Activated T-cell treated with anti-CD3 and anti-CD28 coated beads for 48 hours (primary cell): ENCODE measurements around the gene ZFYVE28.
"Not testable (repeated sequence)": the region's sequence is repeated elsewhere in the genome, so short reads cannot be mapped to it uniquely, and the experiment has no call there.

ENCODE experiments used
- DNase-seq: peaks from one replicate; pipeline ENCODE4 v3.0.0-alpha.2; 2020; ENCODE audit warnings: low read depth

The ZFYVE28 gene

GRCh38 chr4:2446656-2447564 lies 28.5 kb upstream of the ZFYVE28 start:
- no peak for DNase-seq

GRCh38 chr4:2445571-2445970 lies 27.1 kb upstream of the ZFYVE28 start:
- no peak for DNase-seq

- no peak for DNase-seq
These were observed 26.7 kb upstream of the ZFYVE28 start for GRCh38 chr4:2445130-2445529.

- DNase-seq, result no peak
These were observed 25.7 kb upstream of the ZFYVE28 start for GRCh38 chr4:2443956-2444740.

GRCh38 chr4:2443061-2443730 lies 24.8 kb upstream of the ZFYVE28 start:
- no peak for DNase-seq

GRCh38 chr4:2442175-2442993 lies 23.9 kb upstream of the ZFYVE28 start:
- no peak for DNase-seq

- DNase-seq, result peak; percentile 81
These were observed 23.1 kb upstream of the ZFYVE28 start for GRCh38 chr4:2441393-2442174.

- DNase-seq, result no peak
These were observed 20.6 kb upstream of the ZFYVE28 start for GRCh38 chr4:2438822-2439718.

GRCh38 chr4:2437475-2438215 lies 19.2 kb upstream of the ZFYVE28 start:
- DNase-seq, result no peak

- DNase-seq, result no peak
These were observed 18.5 kb upstream of the ZFYVE28 start for GRCh38 chr4:2436761-2437474.

- DNase-seq, result no peak
These were observed 17.9 kb upstream of the ZFYVE28 start for GRCh38 chr4:2436301-2436700.

- DNase-seq, result no peak
These were observed 16.0 kb upstream of the ZFYVE28 start for GRCh38 chr4:2434420-2434819.

GRCh38 chr4:2433609-2434350 lies 15.3 kb upstream of the ZFYVE28 start:
- DNase-seq, result no peak

GRCh38 chr4:2432991-2433530 lies 14.6 kb upstream of the ZFYVE28 start:
- no peak for DNase-seq

- DNase-seq, result no peak
These were observed 13.6 kb upstream of the ZFYVE28 start for GRCh38 chr4:2432004-2432403.

GRCh38 chr4:2429945-2430757 lies 11.7 kb upstream of the ZFYVE28 start:
- DNase-seq, result not testable (repeated sequence)
